Mucosa of stomach (tissue), 1 donor: Measurements from ENCODE around the gene C2.
A peak's percentile ranks its signal among the peaks of the same experiment; 100 is the strongest.
"Not testable (repeated sequence)": the region's sequence is repeated elsewhere in the genome, so short reads cannot be mapped to it uniquely, and the experiment has no call there.

Experiments used
- H3K27me3 ChIP-seq: one replicate; pipeline ENCODE4 v1.7.0; 2013; ENCODE audit warnings: mild to moderate bottlenecking, low read length; ENCODE audit not compliant: control insufficient read depth, insufficient read depth
- H3K36me3 ChIP-seq: one replicate; pipeline ENCODE4 v1.7.0; 2013; ENCODE audit warnings: low read length; ENCODE audit not compliant: control insufficient read depth, insufficient read depth
- H3K4me1 ChIP-seq: one replicate; pipeline ENCODE4 v1.7.0; 2013; ENCODE audit warnings: mild to moderate bottlenecking, low read length; ENCODE audit not compliant: control insufficient read depth, insufficient read depth
- H3K4me3 ChIP-seq: one replicate; pipeline ENCODE4 v1.7.0; 2013; ENCODE audit warnings: low read length
- H3K9ac ChIP-seq: one replicate; pipeline ENCODE4 v1.7.0; 2013; ENCODE audit warnings: mild to moderate bottlenecking, low read length, moderate library complexity
- H3K9me3 ChIP-seq: one replicate; pipeline ENCODE4 v1.7.0; 2013; ENCODE audit warnings: mild to moderate bottlenecking, low read length, moderate library complexity; ENCODE audit not compliant: control insufficient read depth
- donor health status: Pancreatic carcinoma.

The C2 gene

GRCh38 chr6:31967926-31968320, 40.4 kb downstream of the C2 start:
- Histone ChIP-seq H3K9me3 (no peaks in the 10 kb centered on the region), H3K27me3 (no peaks in the 10 kb centered on the region), H3K4me1 (peaks cover 17% of the 10 kb centered on the region), H3K9ac (no peak overlapping the region), H3K4me3 (no peak overlapping the region), H3K36me3 (peaks cover 15% of the 10 kb centered on the region)

- H3K36me3 ChIP-seq: peaks cover 15% of the 10 kb centered on the region
- H3K4me1 ChIP-seq: peaks cover 20% of the 10 kb centered on the region
- no peak overlapping the region for H3K4me3 ChIP-seq
- no peaks in the 10 kb centered on the region for H3K27me3 ChIP-seq
- no peaks in the 10 kb centered on the region for H3K9me3 ChIP-seq
- H3K9ac ChIP-seq: no peak overlapping the region
Measured at GRCh38 chr6:31968326-31968725, 40.8 kb downstream of the C2 start.

DNA sequence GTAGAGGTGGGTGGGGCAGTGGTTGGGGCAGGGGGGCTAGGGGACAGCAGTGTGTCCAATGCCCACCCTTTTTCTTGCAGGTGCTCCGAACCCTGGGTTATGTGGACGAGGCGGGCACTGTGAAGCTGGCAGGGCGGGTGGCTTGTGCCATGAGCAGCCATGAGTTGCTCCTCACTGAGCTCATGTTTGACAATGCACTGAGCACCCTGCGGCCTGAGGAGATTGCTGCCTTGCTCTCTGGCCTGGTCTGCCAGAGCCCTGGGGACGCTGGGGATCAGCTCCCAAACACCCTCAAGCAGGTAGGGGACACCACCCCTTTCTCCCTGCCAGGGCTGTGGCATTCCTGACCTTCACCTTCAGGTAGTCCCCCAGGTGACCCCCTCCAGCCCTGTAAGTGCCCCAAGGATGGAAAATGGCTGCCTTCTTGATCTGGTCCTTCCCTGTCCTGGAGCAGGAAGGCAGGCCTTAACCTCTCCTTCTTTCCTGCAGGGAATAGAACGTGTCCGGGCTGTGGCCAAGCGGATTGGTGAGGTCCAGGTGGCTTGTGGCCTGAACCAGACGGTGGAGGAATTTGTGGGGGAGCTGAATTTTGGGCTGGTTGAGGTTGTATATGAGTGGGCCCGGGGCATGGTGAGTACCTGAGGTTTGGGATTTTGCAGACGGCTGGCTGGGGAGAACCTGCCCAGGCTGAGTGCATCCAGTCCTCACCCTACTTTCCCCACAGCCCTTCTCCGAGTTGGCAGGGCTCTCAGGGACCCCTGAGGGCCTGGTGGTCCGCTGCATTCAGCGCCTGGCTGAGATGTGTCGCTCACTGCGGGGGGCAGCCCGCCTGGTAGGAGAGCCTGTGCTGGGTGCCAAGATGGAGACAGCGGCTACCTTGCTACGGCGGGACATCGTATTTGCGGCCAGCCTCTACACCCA, 41.5 kb downstream of the C2 start:
- Histone ChIP-seq H3K4me3 (no peak overlapping the region), H3K9ac (no peak overlapping the region), H3K27me3 (no peaks in the 10 kb centered on the region), H3K4me1 (peaks cover 20% of the 10 kb centered on the region), H3K9me3 (no peaks in the 10 kb centered on the region), H3K36me3 (peaks cover 13% of the 10 kb centered on the region)

- peaks cover 7% of the 10 kb centered on the region for H3K36me3 ChIP-seq
- H3K4me3 ChIP-seq: no peak overlapping the region
- no peaks in the 10 kb centered on the region for H3K9me3 ChIP-seq
- H3K4me1 ChIP-seq: peaks cover 20% of the 10 kb centered on the region
- no peak overlapping the region for H3K9ac ChIP-seq
- H3K27me3 ChIP-seq: no peaks in the 10 kb centered on the region
Measured at GRCh38 chr6:31969712-31970603, 42.4 kb downstream of the C2 start.

DNA sequence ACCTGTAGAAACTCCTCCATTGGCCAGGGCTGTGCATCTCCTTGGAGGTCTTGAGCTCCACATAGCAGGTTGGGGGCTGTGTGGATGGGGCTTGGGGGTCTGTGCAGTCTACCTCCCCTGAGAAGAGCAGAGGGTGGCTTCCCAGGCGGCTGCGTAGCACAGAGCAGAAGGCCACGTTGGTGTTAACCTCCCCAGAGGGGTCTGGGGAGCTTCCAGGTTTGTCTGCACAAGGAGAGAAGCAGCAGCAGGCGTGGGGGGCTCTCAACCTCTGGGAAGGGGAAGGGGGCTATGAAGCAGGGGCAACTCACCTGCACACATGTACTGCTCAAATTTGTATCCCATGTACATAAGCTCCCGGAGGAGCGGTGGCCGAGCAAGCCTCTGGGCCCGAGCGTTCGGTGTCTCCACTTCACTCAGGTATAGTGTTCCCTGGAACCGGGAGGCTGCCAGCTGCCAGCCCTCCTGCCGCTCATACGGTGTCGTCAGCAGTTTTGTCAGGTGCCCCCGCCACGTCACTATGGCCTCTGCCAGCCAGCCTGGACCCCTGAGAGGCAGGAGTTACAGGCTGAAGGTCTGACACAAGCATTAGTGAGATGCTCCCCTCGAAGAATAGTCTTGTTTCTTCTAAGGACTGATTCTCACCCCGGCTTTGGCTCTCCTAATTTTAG, 43.2 kb downstream of the C2 start:
- peak overlapping the region; percentile 59 for H3K4me3 ChIP-seq

DNA sequence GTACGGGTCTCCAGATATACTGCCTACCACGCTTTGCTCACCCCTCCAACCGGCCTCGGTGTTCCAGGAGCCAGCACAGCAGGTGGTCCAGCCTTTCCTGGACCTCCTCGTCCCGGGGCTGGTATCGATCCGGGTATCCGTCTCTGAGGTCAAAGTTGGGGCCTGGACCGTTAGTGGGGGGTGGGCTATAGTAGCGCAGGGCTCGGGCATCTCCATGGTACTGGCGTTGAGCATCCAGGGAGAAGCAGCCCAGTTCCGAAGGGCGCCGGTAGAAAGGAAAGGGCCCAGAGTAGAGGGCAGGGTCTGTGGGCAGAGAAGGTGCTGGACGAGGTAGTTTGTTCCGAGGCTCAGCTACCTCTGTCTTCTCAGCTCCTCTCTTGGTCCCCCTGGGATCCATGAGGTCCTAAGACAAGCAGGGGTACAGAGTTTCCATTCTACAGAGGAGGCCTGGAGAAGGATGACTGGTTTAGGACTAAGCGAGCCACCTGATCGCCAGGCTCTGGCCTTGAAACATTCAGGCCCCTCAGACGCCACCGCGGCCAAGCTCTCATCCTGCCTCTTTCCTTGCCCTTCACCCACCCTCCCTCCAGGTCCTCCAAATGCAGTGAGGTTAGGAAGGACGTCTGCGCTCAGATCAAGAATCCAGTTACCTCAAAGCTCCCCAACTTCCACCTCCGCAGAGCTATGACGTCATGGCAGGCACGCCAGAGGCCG, 43.9 kb downstream of the C2 start:
- no peaks in the 10 kb centered on the region for H3K27me3 ChIP-seq
- H3K4me1 ChIP-seq: peaks cover 20% of the 10 kb centered on the region
- peak overlapping the region; percentile 94 for H3K9ac ChIP-seq
- H3K9me3 ChIP-seq: no peaks in the 10 kb centered on the region
- peak overlapping the region; percentile 59 for H3K4me3 ChIP-seq
- H3K36me3 ChIP-seq: peaks cover 7% of the 10 kb centered on the region

More for the DNA sequence above, 43.2 kb downstream of the C2 start:
- Histone ChIP-seq H3K4me1 (peaks cover 20% of the 10 kb centered on the region), H3K9me3 (no peaks in the 10 kb centered on the region), H3K27me3 (no peaks in the 10 kb centered on the region), H3K9ac (peak overlapping the region; percentile 94), H3K36me3 (peaks cover 7% of the 10 kb centered on the region)

- H3K4me1 ChIP-seq: peaks cover 20% of the 10 kb centered on the region
- no peaks in the 10 kb centered on the region for H3K27me3 ChIP-seq
- H3K36me3 ChIP-seq: peaks cover 7% of the 10 kb centered on the region
- H3K9me3 ChIP-seq: no peaks in the 10 kb centered on the region
- peak within 1 kb of the TSS; percentile 59 for H3K4me3 ChIP-seq
- peak within 1 kb of the TSS; percentile 94 for H3K9ac ChIP-seq
Measured at GRCh38 chr6:31971993-31972708, 44.6 kb downstream of the C2 start, which contains the start of gene DXO. Gene DXO, minus strand, starts transcription at chr6:31972138. Its CDS starts 463 bp downstream, at chr6:31971675.

- H3K9me3 ChIP-seq: no peaks in the 10 kb centered on the region
- H3K9ac ChIP-seq: peak overlapping the region; percentile 94
- no peaks in the 10 kb centered on the region for H3K27me3 ChIP-seq
- H3K4me3 ChIP-seq: peak overlapping the region; percentile 59
- H3K36me3 ChIP-seq: peaks cover 3% of the 10 kb centered on the region
- H3K4me1 ChIP-seq: peaks cover 20% of the 10 kb centered on the region
Measured at GRCh38 chr6:31972709-31973350, 45.3 kb downstream of the C2 start.

- H3K27me3 ChIP-seq, H3K9ac ChIP-seq, H3K9me3 ChIP-seq, H3K36me3 ChIP-seq, H3K4me3 ChIP-seq: not testable (repeated sequence)
- peaks cover 13% of the 10 kb centered on the region for H3K4me1 ChIP-seq
Measured at GRCh38 chr6:31976065-31976464, 48.5 kb downstream of the C2 start.

DNA sequence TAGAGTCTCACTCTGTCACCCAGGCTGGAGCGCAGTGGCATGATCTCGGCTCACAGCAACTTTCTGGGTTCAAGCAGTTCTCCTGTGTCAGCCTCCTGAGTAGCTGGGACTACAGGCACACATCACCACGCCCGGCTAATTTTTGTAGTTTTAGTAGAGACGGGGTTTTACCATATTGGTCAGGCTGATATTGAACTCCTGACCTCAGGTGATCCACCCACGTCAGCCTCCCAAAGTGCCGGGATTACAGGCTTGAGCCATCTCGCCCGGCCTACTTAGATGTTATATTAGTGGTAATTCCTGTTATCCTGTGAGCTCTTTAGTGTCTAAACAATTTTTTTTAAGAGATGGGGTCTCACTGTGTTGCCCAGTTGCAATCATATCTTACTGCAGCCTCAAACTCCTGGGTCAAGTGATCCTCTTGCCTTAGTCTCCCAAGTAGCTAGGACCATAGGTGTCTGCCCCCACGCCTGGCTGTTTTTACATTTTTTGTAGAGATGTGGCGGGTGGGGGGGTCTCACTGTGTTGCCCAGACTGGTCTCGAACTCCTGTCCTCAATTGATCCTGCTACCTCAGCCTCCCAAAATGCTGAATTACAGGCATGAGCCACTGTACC, 50.4 kb downstream of the C2 start:
- Histone ChIP-seq H3K4me1 (peaks cover 4% of the 10 kb centered on the region), H3K4me3 (no peak overlapping the region), H3K9ac (no peak overlapping the region), H3K36me3 (no peaks in the 10 kb centered on the region), H3K9me3 (no peaks in the 10 kb centered on the region), H3K27me3 (no peaks in the 10 kb centered on the region)
